HepG2 (cell line): ENCODE results near the gene CFAP210. TPM values are rescaled to one million over a fixed set of nuclear protein-coding genes. Genes with fewer than 3 reads are reported as not detected.
A peak's percentile ranks its signal among the peaks of the same experiment; 100 is the strongest.

ENCODE experiments used
- CEBPG ChIP-seq: IDR thresholded peaks from 2 replicates; pipeline ENCODE4 v1.6.1; 2016
- CHD4 ChIP-seq: fragments of 200-600 bp; sonication (generic); IDR thresholded peaks from 2 replicates; pipeline ENCODE4 v1.7.0; 2017; ENCODE audit warnings: mild to moderate bottlenecking, low read length, borderline replicate concordance
- ELF4 ChIP-seq: sonication (generic); formaldehyde crosslinking; IDR thresholded peaks from 2 replicates; pipeline ENCODE4 v1.5.0; 2020; ENCODE audit warnings: missing genetic modification reagents, mild to moderate bottlenecking, moderate library complexity, borderline replicate concordance
- FOXO1 ChIP-seq: sonication (generic); formaldehyde crosslinking; IDR thresholded peaks from 2 replicates; pipeline ENCODE4 v1.4.0; 2020; ENCODE audit warnings: missing genetic modification reagents
- HNF4A ChIP-seq: sonication (generic); formaldehyde crosslinking; IDR thresholded peaks from 2 replicates; pipeline ENCODE4 v1.4.0; 2020; ENCODE audit warnings: missing genetic modification reagents
- KDM2A ChIP-seq: sonication (generic); formaldehyde crosslinking; IDR thresholded peaks from 2 replicates; pipeline ENCODE4 v1.4.0; 2020; ENCODE audit warnings: low read depth, missing genetic modification reagents, borderline replicate concordance
- KLF12 ChIP-seq: sonication (generic); formaldehyde crosslinking; IDR thresholded peaks from 2 replicates; pipeline ENCODE4 v1.4.0; 2020; ENCODE audit warnings: missing genetic modification reagents, borderline replicate concordance
- MAF1 ChIP-seq: sonication (generic); formaldehyde crosslinking; IDR thresholded peaks from 2 replicates; pipeline ENCODE4 v1.5.0; 2020; ENCODE audit warnings: missing genetic modification reagents, borderline replicate concordance
- MTA3 ChIP-seq: sonication (generic); formaldehyde crosslinking; IDR thresholded peaks from 2 replicates; pipeline ENCODE4 v1.4.0; 2020; ENCODE audit warnings: missing genetic modification reagents
- PHF21A ChIP-seq: sonication (generic); formaldehyde crosslinking; IDR thresholded peaks from 2 replicates; pipeline ENCODE4 v1.5.0; 2020; ENCODE audit warnings: mild to moderate bottlenecking, missing genetic modification reagents
- SALL1 ChIP-seq: sonication (generic); formaldehyde crosslinking; IDR thresholded peaks from 2 replicates; pipeline ENCODE4 v1.8.0; 2022; ENCODE audit warnings: mild to moderate bottlenecking, missing genetic modification reagents
- SATB2 ChIP-seq: sonication (generic); formaldehyde crosslinking; IDR thresholded peaks from 2 replicates; pipeline ENCODE4 v1.5.0; 2020; ENCODE audit warnings: missing genetic modification reagents
- SRY ChIP-seq: sonication (generic); formaldehyde crosslinking; IDR thresholded peaks from 2 replicates; pipeline ENCODE4 v1.8.0; 2022; ENCODE audit warnings: mild to moderate bottlenecking, missing genetic modification reagents
- TCF7 ChIP-seq: sonication (generic); IDR thresholded peaks from 2 replicates; pipeline ENCODE4 v1.6.1; 2016; ENCODE audit warnings: antibody characterized with exemption, low read depth
- THYN1 ChIP-seq: sonication (generic); formaldehyde crosslinking; IDR thresholded peaks from 2 replicates; pipeline ENCODE4 v1.8.1; 2023; ENCODE audit warnings: low read depth, mild to moderate bottlenecking, moderate library complexity, missing genetic modification reagents, borderline replicate concordance
- TP53 ChIP-seq: sonication (generic); formaldehyde crosslinking; conservative IDR thresholded peaks from 2 replicates; pipeline ENCODE4 v1.4.0; 2020; ENCODE audit warnings: missing genetic modification reagents
- ZNF329 ChIP-seq: sonication (generic); formaldehyde crosslinking; IDR thresholded peaks from 2 replicates; pipeline ENCODE4 v1.9.0; 2021; ENCODE audit warnings: low read depth, mild to moderate bottlenecking, missing genetic modification reagents
- ZNF570 ChIP-seq: sonication (generic); formaldehyde crosslinking; IDR thresholded peaks from 2 replicates; pipeline ENCODE4 v1.4.0; 2020; ENCODE audit warnings: mild to moderate bottlenecking, missing genetic modification reagents, borderline replicate concordance
- polyA plus RNA-seq, 8 experiments: library from polyadenylated mRNA; depleted of rRNA in 3 of 8; stranded (reverse) in 7 of 8; unstranded in 1 of 8; fragments of >200 nt; fragmentation: Illumina TruSeq in 4 of 8; extraction: Trizol in 4 of 8; gene quantifications; 2 replicates each; pipeline versions ENCODE4 v1.2.1 to v1.2.3, GENCODE V29; 2011 to 2016; ENCODE audit warnings: low read depth in 4 of 8, missing spikeins in 1 of 8, mixed read lengths in 1 of 8; ENCODE audit not compliant: insufficient read depth in 1 of 8
- total RNA-seq, 5 experiments: library from RNA; depleted of rRNA; stranded (reverse); fragments of >200 nt; fragmentation: Illumina TruSeq; extraction: Trizol; gene quantifications; 2 replicates each; pipeline ENCODE4 v1.2.3, GENCODE V29; 2016; ENCODE audit warnings: low read depth in 1 of 5
- TF ChIP-seq, protein P1 (sequence below): sonication (generic); formaldehyde crosslinking; IDR thresholded peaks from 2 replicates; pipeline ENCODE4 v1.4.0; 2020; ENCODE audit warnings: missing genetic modification reagents, mild to moderate bottlenecking, borderline replicate concordance
- TF ChIP-seq, protein P2 (sequence below): sonication (generic); formaldehyde crosslinking; IDR thresholded peaks from 2 replicates; pipeline ENCODE4 v1.5.0; 2020; ENCODE audit warnings: missing genetic modification reagents
- TF ChIP-seq, protein P3 (sequence below): sonication (generic); formaldehyde crosslinking; IDR thresholded peaks from 2 replicates; pipeline ENCODE4 v1.5.0; 2020; ENCODE audit warnings: mild to moderate bottlenecking, low read depth, missing genetic modification reagents, borderline replicate concordance
- TF ChIP-seq, protein P4 (sequence below): sonication (generic); formaldehyde crosslinking; conservative IDR thresholded peaks from 2 replicates; pipeline ENCODE4 v1.4.0; 2020; ENCODE audit warnings: missing genetic modification reagents

CFAP210 gene
- total and polyA plus RNA-seq, 2 of the 13 experiments (the other 11 are each of a cell fraction or from before 2014, with no cell fraction given): 0.18 TPM; not detected in 1

DNA sequence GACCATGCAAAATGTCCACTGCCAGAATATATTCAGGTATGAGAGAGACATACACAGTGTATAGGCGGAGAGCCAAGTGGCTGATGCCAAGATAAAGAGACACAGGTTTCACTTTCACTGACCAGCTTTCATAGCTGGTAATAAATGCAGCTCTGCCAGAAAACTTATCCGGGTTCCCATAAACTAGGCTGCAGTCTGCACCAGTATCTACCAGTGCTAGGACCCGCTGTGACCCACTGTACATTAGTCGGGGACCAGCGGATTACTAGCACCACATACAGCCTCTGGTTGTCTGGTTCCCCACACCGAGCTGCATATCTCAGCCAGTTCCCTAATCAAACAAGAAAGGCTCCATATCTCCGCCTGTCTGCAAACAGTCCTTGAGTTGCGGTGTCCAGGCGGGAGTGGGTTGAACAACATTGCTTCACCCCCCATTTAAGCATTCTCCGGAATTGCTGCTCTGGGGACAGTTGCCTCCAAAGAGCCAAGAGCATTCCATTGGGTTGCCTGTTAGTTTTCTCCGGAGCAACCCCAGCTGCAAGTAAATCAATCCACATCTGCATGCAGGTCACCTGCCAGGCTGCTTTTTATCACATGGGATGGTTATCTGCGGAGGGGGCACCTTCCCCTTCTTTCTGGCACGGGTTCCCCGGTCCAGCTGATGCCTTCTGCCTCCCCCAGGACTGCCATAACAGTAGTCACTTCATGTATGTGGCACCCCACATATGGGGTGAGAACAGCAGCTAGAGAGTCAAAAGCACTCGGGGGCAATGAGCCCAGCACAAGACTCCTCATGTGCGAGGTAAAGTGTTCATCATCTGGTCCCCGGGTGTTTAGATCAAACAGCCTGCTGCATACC is 21.4 kb upstream of the CFAP210 start (continued):
- TF ChIP-seq, protein P1, sequence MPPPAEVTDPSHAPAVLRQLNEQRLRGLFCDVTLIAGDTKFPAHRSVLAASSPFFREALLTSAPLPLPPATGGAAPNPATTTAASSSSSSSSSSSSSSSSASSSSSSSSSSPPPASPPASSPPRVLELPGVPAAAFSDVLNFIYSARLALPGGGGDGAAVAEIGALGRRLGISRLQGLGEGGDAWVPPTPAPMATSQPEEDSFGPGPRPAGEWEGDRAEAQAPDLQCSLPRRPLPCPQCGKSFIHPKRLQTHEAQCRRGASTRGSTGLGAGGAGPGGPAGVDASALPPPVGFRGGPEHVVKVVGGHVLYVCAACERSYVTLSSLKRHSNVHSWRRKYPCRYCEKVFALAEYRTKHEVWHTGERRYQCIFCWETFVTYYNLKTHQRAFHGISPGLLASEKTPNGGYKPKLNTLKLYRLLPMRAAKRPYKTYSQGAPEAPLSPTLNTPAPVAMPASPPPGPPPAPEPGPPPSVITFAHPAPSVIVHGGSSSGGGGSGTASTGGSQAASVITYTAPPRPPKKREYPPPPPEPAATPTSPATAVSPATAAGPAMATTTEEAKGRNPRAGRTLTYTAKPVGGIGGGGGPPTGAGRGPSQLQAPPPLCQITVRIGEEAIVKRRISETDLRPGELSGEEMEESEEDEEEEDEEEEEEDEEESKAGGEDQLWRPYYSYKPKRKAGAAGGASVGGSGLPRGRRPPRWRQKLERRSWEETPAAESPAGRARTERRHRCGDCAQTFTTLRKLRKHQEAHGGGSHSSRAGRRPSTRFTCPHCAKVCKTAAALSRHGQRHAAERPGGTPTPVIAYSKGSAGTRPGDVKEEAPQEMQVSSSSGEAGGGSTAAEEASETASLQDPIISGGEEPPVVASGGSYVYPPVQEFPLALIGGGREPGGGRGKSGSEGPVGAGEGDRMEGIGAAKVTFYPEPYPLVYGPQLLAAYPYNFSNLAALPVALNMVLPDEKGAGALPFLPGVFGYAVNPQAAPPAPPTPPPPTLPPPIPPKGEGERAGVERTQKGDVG (CRISPR knock-in tag): 0 out of 2 replicates have a peak, but pooled peaks have one; percentile 15
- TF ChIP-seq KLF12 (CRISPR knock-in tag) (no peak), TP53 (CRISPR knock-in tag) (no peak), TCF7 (peak; percentile 56), ZNF570 (no peak), ELF4 (peak; percentile 31; the same call in 1 of the 2 replicates), FOXO1 (CRISPR knock-in tag) (peak; percentile 85), ZNF329 (CRISPR knock-in tag) (no peak), THYN1 (no peak), CEBPG (CRISPR knock-in tag) (peak; percentile 95), MTA3 (CRISPR knock-in tag) (no peak), SALL1 (CRISPR knock-in tag) (peak; percentile 88), PHF21A (CRISPR knock-in tag) (peak; percentile 80), CHD4 (0 out of 2 replicates have a peak, but pooled peaks have one; percentile 69), SATB2 (CRISPR knock-in tag) (no peak), HNF4A (CRISPR knock-in tag) (peak; percentile 63), MAF1 (CRISPR knock-in tag) (no peak), SRY (no peak), KDM2A (CRISPR knock-in tag) (peak; percentile 63; the same call in 1 of the 2 replicates)
- TF ChIP-seq, protein P2, sequence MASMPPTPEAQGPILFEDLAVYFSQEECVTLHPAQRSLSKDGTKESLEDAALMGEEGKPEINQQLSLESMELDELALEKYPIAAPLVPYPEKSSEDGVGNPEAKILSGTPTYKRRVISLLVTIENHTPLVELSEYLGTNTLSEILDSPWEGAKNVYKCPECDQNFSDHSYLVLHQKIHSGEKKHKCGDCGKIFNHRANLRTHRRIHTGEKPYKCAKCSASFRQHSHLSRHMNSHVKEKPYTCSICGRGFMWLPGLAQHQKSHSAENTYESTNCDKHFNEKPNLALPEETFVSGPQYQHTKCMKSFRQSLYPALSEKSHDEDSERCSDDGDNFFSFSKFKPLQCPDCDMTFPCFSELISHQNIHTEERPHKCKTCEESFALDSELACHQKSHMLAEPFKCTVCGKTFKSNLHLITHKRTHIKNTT: no peak
- TF ChIP-seq, protein P3, sequence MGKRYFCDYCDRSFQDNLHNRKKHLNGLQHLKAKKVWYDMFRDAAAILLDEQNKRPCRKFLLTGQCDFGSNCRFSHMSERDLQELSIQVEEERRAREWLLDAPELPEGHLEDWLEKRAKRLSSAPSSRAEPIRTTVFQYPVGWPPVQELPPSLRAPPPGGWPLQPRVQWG (CRISPR knock-in tag): no peak
- TF ChIP-seq, protein P4, sequence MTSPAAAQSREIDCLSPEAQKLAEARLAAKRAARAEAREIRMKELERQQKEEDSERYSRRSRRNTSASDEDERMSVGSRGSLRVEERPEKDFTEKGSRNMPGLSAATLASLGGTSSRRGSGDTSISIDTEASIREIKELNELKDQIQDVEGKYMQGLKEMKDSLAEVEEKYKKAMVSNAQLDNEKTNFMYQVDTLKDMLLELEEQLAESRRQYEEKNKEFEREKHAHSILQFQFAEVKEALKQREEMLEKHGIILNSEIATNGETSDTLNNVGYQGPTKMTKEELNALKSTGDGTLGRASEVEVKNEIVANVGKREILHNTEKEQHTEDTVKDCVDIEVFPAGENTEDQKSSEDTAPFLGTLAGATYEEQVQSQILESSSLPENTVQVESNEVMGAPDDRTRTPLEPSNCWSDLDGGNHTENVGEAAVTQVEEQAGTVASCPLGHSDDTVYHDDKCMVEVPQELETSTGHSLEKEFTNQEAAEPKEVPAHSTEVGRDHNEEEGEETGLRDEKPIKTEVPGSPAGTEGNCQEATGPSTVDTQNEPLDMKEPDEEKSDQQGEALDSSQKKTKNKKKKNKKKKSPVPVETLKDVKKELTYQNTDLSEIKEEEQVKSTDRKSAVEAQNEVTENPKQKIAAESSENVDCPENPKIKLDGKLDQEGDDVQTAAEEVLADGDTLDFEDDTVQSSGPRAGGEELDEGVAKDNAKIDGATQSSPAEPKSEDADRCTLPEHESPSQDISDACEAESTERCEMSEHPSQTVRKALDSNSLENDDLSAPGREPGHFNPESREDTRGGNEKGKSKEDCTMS (CRISPR knock-in tag): no peak
